Stimulated activated CD8-positive, alpha-beta memory T cell treated with anti-CD3 and anti-CD28 coated beads, Interleukin-4, amount 100 ng/mL, for 4 hours (primary cell): ENCODE measurements around the gene FAHD2A.
"Not testable (repeated sequence)": the region's sequence is repeated elsewhere in the genome, so short reads cannot be mapped to it uniquely, and the experiment has no call there.

Source experiments
- DNase-seq, 2 donors: peaks; one replicate each; pipeline ENCODE4 v3.0.0-alpha.2; 2020; ENCODE audit warnings: low read depth in 2 of 2, low spot score in 1 of 2

FAHD2A gene

GRCh38 chr2:95433973-95434372 is 31.5 kb downstream of the FAHD2A start:
- not testable (repeated sequence) for DNase-seq

- DNase-seq = not testable (repeated sequence)
Observed at GRCh38 chr2:95434507-95435076, 32.1 kb downstream of the FAHD2A start.

GRCh38 chr2:95435162-95435871 is 32.8 kb downstream of the FAHD2A start:
- DNase-seq = not testable (repeated sequence)

GRCh38 chr2:95435872-95436209 is 33.3 kb downstream of the FAHD2A start:
- not testable (repeated sequence) for DNase-seq

- not testable (repeated sequence) for DNase-seq
Observed at GRCh38 chr2:95442474-95443099, 40.1 kb downstream of the FAHD2A start.

GRCh38 chr2:95445317-95445716 is 42.8 kb downstream of the FAHD2A start:
- DNase-seq = not testable (repeated sequence)

- DNase-seq = not testable (repeated sequence)
Observed at GRCh38 chr2:95463292-95463691, 60.8 kb downstream of the FAHD2A start.
